ENCODE measurements around the gene DNAJB8. TPM values are rescaled to one million over a fixed set of nuclear protein-coding genes. Genes with fewer than 3 reads are reported as not detected.

Gene DNAJB8
- total RNA-seq, 1 donor, result not detected

DNA sequence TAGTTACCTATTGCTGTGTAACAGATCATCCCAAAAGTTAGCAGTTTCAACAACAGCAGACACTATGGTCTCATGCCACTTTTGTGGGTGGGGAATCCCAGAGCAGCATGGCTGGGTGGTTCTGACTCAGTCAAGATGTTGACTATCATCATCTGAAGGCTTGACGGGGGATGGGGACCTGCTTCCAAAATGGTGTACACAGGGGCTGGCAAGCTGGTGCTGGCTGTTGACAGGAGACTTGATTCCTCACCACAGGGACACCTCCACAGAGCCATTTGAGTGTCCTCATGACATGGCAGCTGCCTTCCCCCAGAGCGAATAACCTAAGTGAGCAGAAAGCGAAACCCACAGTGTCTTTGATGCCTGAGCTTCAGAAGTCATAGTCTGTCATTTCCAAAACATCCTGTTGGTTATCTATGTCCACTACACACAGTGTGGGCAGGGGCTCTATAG lies 19.1 kb downstream of the DNAJB8 start:
- no peaks in the 10 kb centered on the region for H4K20me1 ChIP-seq (ENCODE audit: insufficient read depth, low read length)
- H3K4me3 ChIP-seq (ENCODE audit: insufficient read depth, low read length), result no peak overlapping the region
- TF ChIP-seq, protein P1, sequence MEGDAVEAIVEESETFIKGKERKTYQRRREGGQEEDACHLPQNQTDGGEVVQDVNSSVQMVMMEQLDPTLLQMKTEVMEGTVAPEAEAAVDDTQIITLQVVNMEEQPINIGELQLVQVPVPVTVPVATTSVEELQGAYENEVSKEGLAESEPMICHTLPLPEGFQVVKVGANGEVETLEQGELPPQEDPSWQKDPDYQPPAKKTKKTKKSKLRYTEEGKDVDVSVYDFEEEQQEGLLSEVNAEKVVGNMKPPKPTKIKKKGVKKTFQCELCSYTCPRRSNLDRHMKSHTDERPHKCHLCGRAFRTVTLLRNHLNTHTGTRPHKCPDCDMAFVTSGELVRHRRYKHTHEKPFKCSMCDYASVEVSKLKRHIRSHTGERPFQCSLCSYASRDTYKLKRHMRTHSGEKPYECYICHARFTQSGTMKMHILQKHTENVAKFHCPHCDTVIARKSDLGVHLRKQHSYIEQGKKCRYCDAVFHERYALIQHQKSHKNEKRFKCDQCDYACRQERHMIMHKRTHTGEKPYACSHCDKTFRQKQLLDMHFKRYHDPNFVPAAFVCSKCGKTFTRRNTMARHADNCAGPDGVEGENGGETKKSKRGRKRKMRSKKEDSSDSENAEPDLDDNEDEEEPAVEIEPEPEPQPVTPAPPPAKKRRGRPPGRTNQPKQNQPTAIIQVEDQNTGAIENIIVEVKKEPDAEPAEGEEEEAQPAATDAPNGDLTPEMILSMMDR (IDR thresholded peaks at IDR 0.05; ENCODE audit: extremely low read depth, low read depth, low read length), result no peak
- no peaks in the 10 kb centered on the region for H3K9me3 ChIP-seq (ENCODE audit: low read depth, low read length)
- no peak overlapping the region for H3K4me2 ChIP-seq (ENCODE audit: insufficient read depth, low read length)
- no peak for DNase-seq (ENCODE audit: insufficient read length, low spot score, missing footprints)
- H3K27me3 ChIP-seq (ENCODE audit: insufficient read depth, low read length), result peaks cover 25% of the 10 kb centered on the region
- H2AFZ ChIP-seq (ENCODE audit: low read length), result no peak overlapping the region
- H3K4me1 ChIP-seq (ENCODE audit: insufficient read depth, low read length), result no peaks in the 10 kb centered on the region
- H3K36me3 ChIP-seq (ENCODE audit: insufficient read depth, low read length), result no peaks in the 10 kb centered on the region
- no peaks in the 10 kb centered on the region for H3K79me2 ChIP-seq (ENCODE audit: insufficient read depth, low read length)
- H3K27ac ChIP-seq (ENCODE audit: low read depth, low read length), result no peak overlapping the region

DNA sequence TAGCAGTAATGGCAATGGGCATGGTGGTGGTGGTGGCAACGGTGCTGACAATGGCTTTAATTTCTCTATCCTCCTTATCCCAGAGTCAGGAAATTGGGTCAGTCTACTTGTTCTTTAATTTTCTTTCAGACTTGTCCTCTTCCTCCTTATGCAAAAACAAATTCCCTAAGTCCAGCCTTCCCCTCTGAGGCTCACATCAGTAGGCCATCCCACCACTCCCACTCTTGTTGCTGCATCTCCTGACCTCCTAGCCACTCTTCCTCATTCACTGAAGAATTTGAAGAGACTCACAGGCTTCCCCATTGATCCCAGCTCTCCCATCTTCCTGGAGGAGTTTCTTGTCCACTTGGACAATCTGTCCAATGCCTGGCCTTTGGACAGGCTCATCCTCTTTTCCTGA lies 19.9 kb downstream of the DNAJB8 start:
- Histone ChIP-seq H3K9me3 (ENCODE audit: low read depth, low read length) (no peaks in the 10 kb centered on the region), H3K79me2 (ENCODE audit: insufficient read depth, low read length) (no peaks in the 10 kb centered on the region), H4K20me1 (ENCODE audit: insufficient read depth, low read length) (no peaks in the 10 kb centered on the region), H3K27ac (ENCODE audit: low read depth, low read length) (no peak overlapping the region), H3K36me3 (ENCODE audit: insufficient read depth, low read length) (no peaks in the 10 kb centered on the region), H2AFZ (ENCODE audit: low read length) (no peak overlapping the region), H3K27me3 (ENCODE audit: insufficient read depth, low read length) (peaks cover 18% of the 10 kb centered on the region), H3K4me2 (ENCODE audit: insufficient read depth, low read length) (no peak overlapping the region), H3K4me3 (ENCODE audit: insufficient read depth, low read length) (no peak overlapping the region), H3K4me1 (ENCODE audit: insufficient read depth, low read length) (no peaks in the 10 kb centered on the region)
- TF ChIP-seq, protein P1 (IDR thresholded peaks at IDR 0.05; ENCODE audit: extremely low read depth, low read depth, low read length), result no peak
- no peak for DNase-seq (ENCODE audit: insufficient read length, low spot score, missing footprints)

DNA sequence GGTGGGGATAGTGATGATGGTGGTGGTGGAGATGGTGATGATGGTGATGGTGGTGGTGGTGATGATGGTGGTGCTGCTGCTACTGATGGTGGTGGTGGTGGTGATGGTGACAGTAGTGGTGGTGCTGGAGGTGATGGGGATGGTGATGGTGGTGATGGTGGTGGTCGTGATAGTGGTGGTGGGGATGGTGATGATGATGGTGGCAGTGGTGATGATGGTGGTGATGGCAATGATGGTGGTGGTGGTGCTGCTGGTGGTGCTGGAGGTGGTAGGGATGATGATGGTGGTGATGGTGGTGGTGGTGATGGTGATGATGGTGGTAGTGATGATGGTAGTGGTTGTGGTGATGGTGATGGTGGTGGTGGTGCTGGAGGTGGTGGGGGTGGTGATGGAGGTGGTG lies 21.3 kb downstream of the DNAJB8 start:
- H3K27me3 ChIP-seq (ENCODE audit: insufficient read depth, low read length), result peaks cover 5% of the 10 kb centered on the region
- H3K36me3 ChIP-seq (ENCODE audit: insufficient read depth, low read length), result no peaks in the 10 kb centered on the region
- no peak overlapping the region for H3K27ac ChIP-seq (ENCODE audit: low read depth, low read length)
- DNase-seq (ENCODE audit: insufficient read length, low spot score, missing footprints), result no peak
- no peak overlapping the region for H3K4me3 ChIP-seq (ENCODE audit: insufficient read depth, low read length)
- no peak overlapping the region for H2AFZ ChIP-seq (ENCODE audit: low read length)
- no peaks in the 10 kb centered on the region for H4K20me1 ChIP-seq (ENCODE audit: insufficient read depth, low read length)
- H3K4me2 ChIP-seq (ENCODE audit: insufficient read depth, low read length), result no peak overlapping the region
- H3K9me3 ChIP-seq (ENCODE audit: low read depth, low read length), result no peaks in the 10 kb centered on the region
- TF ChIP-seq, protein P1 (IDR thresholded peaks at IDR 0.05; ENCODE audit: extremely low read depth, low read depth, low read length), result no peak
- no peaks in the 10 kb centered on the region for H3K79me2 ChIP-seq (ENCODE audit: insufficient read depth, low read length)
- H3K4me1 ChIP-seq (ENCODE audit: insufficient read depth, low read length), result no peaks in the 10 kb centered on the region

DNA sequence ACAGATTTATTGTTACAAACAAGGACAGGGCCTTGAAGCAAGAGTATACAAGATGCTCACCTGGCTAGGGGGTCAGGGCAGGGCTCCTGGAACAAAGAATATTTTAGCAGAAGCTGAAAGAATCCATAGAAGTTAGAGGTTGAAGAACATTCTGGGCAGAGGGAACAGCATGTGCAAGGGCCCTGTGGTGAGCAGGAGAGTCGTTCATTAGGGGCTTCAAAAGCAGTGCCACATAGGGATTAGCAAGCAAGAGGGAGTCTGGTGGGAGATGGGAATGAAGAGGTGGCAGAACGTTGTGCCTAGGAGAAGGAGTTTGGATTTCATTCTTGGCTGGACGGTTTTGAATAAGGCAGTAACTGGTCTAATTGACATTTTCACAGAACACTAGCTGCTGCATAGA lies 22.9 kb downstream of the DNAJB8 start:
- H3K79me2 ChIP-seq (ENCODE audit: insufficient read depth, low read length), result no peaks in the 10 kb centered on the region
- H3K4me1 ChIP-seq (ENCODE audit: insufficient read depth, low read length), result no peaks in the 10 kb centered on the region
- H3K9me3 ChIP-seq (ENCODE audit: low read depth, low read length), result no peaks in the 10 kb centered on the region
- H4K20me1 ChIP-seq (ENCODE audit: insufficient read depth, low read length), result no peaks in the 10 kb centered on the region
- no peak overlapping the region for H3K27ac ChIP-seq (ENCODE audit: low read depth, low read length)
- H3K4me2 ChIP-seq (ENCODE audit: insufficient read depth, low read length), result no peak overlapping the region
- DNase-seq (ENCODE audit: insufficient read length, low spot score, missing footprints), result no peak
- H3K27me3 ChIP-seq (ENCODE audit: insufficient read depth, low read length), result peaks cover 15% of the 10 kb centered on the region
- TF ChIP-seq, protein P1 (IDR thresholded peaks at IDR 0.05; ENCODE audit: extremely low read depth, low read depth, low read length), result no peak
- H3K36me3 ChIP-seq (ENCODE audit: insufficient read depth, low read length), result no peaks in the 10 kb centered on the region
- no peak overlapping the region for H3K4me3 ChIP-seq (ENCODE audit: insufficient read depth, low read length)
- no peak overlapping the region for H2AFZ ChIP-seq (ENCODE audit: low read length)
